ENCODE data around the gene PGS1. TPM values are rescaled to one million over a fixed set of nuclear protein-coding genes. Genes with fewer than 3 reads are reported as not detected.
A peak's percentile ranks its signal among the peaks of the same experiment; 100 is the strongest.

Gene PGS1
- total and polyA plus RNA-seq, 10 of the 15 experiments (the other 5 are each of a cell fraction or from before 2014, with no cell fraction given): 1.3 to 37.6 (median 27.4) TPM

DNA sequence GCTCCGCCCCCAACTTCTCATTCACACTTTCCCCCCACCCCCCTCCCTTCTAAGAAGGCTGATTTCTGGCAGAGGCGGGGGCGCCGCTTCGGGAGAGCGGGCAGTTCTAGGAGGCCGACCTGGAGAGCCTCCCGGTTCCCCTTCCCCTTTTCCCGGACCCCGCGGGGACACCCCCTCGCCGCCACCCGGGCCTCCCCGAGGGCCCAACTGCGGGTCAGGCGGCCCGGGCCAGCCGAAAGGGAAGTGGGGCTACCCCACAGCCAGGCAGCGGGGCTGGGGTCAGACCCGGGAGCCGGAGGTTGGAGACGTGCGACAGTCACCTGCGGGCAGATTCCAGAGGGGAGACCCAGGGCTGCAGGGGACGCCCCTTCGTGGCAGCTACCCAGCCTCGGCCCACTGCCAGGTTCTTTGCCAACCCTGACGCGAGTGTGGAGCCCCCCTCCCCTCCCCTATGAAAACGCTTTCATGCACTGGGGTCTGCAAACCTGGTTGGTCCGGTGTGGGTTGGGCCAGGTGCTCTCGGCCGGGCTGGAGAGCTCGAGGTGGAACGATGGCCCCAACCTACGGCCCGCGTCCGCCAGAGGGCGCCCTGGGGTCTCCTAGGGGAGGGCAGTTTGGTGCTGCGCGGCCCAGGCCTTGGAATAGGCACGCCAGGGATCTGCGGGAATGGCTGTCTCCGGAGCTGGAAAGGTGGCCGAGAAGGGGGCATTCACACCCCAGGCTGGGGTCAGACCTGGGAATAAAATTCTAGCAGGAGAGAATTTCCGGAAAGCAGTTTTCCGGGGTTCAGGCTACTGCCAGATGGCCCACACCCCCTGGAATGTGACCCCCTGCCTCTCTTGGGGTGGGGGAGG, 17.9 kb upstream of the PGS1 start (continued):
- TF ChIP-seq, protein P1, sequence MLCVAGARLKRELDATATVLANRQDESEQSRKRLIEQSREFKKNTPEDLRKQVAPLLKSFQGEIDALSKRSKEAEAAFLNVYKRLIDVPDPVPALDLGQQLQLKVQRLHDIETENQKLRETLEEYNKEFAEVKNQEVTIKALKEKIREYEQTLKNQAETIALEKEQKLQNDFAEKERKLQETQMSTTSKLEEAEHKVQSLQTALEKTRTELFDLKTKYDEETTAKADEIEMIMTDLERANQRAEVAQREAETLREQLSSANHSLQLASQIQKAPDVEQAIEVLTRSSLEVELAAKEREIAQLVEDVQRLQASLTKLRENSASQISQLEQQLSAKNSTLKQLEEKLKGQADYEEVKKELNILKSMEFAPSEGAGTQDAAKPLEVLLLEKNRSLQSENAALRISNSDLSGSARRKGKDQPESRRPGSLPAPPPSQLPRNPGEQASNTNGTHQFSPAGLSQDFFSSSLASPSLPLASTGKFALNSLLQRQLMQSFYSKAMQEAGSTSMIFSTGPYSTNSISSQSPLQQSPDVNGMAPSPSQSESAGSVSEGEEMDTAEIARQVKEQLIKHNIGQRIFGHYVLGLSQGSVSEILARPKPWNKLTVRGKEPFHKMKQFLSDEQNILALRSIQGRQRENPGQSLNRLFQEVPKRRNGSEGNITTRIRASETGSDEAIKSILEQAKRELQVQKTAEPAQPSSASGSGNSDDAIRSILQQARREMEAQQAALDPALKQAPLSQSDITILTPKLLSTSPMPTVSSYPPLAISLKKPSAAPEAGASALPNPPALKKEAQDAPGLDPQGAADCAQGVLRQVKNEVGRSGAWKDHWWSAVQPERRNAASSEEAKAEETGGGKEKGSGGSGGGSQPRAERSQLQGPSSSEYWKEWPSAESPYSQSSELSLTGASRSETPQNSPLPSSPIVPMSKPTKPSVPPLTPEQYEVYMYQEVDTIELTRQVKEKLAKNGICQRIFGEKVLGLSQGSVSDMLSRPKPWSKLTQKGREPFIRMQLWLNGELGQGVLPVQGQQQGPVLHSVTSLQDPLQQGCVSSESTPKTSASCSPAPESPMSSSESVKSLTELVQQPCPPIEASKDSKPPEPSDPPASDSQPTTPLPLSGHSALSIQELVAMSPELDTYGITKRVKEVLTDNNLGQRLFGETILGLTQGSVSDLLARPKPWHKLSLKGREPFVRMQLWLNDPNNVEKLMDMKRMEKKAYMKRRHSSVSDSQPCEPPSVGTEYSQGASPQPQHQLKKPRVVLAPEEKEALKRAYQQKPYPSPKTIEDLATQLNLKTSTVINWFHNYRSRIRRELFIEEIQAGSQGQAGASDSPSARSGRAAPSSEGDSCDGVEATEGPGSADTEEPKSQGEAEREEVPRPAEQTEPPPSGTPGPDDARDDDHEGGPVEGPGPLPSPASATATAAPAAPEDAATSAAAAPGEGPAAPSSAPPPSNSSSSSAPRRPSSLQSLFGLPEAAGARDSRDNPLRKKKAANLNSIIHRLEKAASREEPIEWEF (IDR thresholded peaks at IDR 0.05; ENCODE audit: insufficient replicate concordance, low read depth, low read length): no peak
- peak; percentile 83 for TF ChIP-seq YY1 (IDR thresholded peaks at IDR 0.05; ENCODE audit: low read depth, low read length)
- TF ChIP-seq EED (IDR thresholded peaks at IDR 0.05; ENCODE audit: low read depth): no peak
- no peak for TF ChIP-seq POLR2AphosphoS2 (IDR thresholded peaks at IDR 0.05; ENCODE audit: low read depth, low read length)
- TF ChIP-seq EZH2 (IDR thresholded peaks at IDR 0.05; ENCODE audit: borderline replicate concordance, control insufficient read depth, low read depth, low read length): no peak
- no peak for TF ChIP-seq STAT3 (IDR thresholded peaks at IDR 0.05; ENCODE audit: low read depth, low read length)
- peak; percentile 38; the same call in 1 of the 2 replicates for TF ChIP-seq RB1 (IDR thresholded peaks at IDR 0.05; ENCODE audit: borderline replicate concordance)
- TF ChIP-seq IRF4 (IDR thresholded peaks at IDR 0.05; ENCODE audit: low read depth, low read length): no peak
- no peak for TF ChIP-seq MYC (IDR thresholded peaks at IDR 0.05; ENCODE audit: insufficient read depth, insufficient read length, insufficient replicate concordance, low read length, severe bottlenecking)
- TF ChIP-seq, protein P2, sequence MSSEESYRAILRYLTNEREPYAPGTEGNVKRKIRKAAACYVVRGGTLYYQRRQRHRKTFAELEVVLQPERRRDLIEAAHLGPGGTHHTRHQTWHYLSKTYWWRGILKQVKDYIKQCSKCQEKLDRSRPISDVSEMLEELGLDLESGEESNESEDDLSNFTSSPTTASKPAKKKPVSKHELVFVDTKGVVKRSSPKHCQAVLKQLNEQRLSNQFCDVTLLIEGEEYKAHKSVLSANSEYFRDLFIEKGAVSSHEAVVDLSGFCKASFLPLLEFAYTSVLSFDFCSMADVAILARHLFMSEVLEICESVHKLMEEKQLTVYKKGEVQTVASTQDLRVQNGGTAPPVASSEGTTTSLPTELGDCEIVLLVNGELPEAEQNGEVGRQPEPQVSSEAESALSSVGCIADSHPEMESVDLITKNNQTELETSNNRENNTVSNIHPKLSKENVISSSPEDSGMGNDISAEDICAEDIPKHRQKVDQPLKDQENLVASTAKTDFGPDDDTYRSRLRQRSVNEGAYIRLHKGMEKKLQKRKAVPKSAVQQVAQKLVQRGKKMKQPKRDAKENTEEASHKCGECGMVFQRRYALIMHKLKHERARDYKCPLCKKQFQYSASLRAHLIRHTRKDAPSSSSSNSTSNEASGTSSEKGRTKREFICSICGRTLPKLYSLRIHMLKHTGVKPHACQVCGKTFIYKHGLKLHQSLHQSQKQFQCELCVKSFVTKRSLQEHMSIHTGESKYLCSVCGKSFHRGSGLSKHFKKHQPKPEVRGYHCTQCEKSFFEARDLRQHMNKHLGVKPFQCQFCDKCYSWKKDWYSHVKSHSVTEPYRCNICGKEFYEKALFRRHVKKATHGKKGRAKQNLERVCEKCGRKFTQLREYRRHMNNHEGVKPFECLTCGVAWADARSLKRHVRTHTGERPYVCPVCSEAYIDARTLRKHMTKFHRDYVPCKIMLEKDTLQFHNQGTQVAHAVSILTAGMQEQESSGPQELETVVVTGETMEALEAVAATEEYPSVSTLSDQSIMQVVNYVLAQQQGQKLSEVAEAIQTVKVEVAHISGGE (CRISPR knock-in tag; IDR thresholded peaks at IDR 0.05): no peak
- TF ChIP-seq HDAC6 (IDR thresholded peaks at IDR 0.05; ENCODE audit: unreplicated experiment): no peak
- TF ChIP-seq E4F1 (IDR thresholded peaks at IDR 0.05; ENCODE audit: borderline replicate concordance, partially characterized antibody): no peak
- TF ChIP-seq ZNF207 (IDR thresholded peaks at IDR 0.05; ENCODE audit: borderline replicate concordance): peak; percentile 53; the same call in 1 of the 2 replicates
- no peak for TF ChIP-seq NR2C2 (IDR thresholded peaks at IDR 0.05; ENCODE audit: borderline replicate concordance, control insufficient read depth, insufficient read length, low read depth)
- no peak for TF ChIP-seq RUNX3 (IDR thresholded peaks at IDR 0.05; ENCODE audit: low read length)
- no peak for TF ChIP-seq POLR2A (IDR thresholded peaks at IDR 0.05; ENCODE audit: low read depth, low read length)
- no peak for TF ChIP-seq KAT2A (conservative IDR thresholded peaks at IDR 0.05; ENCODE audit: control insufficient read depth, low read depth, low read length)
